ENCODE data around the gene NAV2.

NAV2 gene

DNA sequence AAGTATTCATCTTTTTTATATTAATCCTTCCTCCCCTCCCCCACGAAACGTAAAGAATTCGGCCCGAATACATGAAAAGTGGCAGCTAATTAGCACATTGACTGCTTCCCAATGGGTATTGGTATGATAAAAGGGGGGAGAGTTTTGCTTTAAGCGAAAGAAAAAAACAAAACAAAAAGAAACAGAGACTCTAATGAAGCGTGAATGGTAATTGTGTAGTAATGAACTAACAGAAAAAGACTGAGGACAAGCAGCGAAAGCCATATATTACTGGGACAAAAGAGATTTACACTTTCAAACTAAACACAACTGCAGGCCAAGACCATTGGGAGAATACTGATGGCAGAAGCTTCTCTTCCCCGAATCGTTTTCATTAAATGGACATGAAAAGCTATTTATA lies 445.1 kb downstream of the NAV2 start:
- Histone ChIP-seq H3K27me3 (ENCODE audit: control insufficient read depth, insufficient read depth, low read length) (peaks cover 94% of the 10 kb centered on the region), H3K9ac (ENCODE audit: low read length) (no peak overlapping the region), H3K27ac (ENCODE audit: low read depth, low read length) (no peak overlapping the region), H3K9me3 (ENCODE audit: control insufficient read depth, insufficient read depth, low read depth, low read length) (no peaks in the 10 kb centered on the region), H3K4me1 (ENCODE audit: control insufficient read depth, insufficient read depth, low read length) (peaks cover 42% of the 10 kb centered on the region), H3K36me3 (ENCODE audit: control insufficient read depth, insufficient read depth, low read length) (no peaks in the 10 kb centered on the region), H3K4me3 (ENCODE audit: low read depth, low read length) (0 out of 2 replicates have a peak overlapping the region, but pooled peaks have one; percentile 17)

DNA sequence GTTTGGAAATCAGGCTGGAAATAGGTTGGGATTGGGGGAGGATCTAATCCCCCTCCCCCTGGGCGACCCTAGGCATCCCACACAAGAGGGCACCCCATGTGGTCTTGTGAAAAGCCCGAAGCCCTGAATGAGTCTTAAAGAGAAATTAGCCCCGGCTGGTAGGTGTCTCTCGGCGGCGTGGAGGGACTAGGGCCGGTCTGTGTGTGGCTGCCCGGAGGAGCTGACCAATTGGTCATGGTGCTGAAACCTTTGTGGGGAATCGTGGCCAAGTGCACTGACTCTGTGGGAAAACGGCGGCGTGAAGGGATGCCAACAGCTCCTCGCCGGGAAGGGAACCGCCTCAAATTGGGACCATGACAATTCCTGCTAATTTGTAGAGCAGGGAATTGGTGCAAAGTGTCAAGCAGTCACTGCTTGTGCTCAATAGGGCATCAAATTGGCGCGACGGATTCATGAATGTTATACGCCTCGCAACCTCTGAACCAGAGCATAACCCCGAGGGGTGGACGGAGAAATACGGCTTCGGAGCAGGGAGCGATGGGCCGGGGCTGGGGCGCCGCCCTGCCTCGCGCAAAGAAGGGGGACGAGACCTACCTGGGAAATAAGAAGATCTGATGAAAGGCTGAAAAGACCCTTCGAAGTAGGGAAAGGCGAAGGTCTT lies 446.1 kb downstream of the NAV2 start:
- H3K4me3 ChIP-seq (ENCODE audit: low read depth, low read length) = peak overlapping the region; percentile 31; the same call in 1 of the 2 replicates
- H3K4me1 ChIP-seq (ENCODE audit: control insufficient read depth, insufficient read depth, low read length) = peaks cover 42% of the 10 kb centered on the region
- H3K9ac ChIP-seq (ENCODE audit: low read length) = no peak overlapping the region
- no peaks in the 10 kb centered on the region for H3K36me3 ChIP-seq (ENCODE audit: control insufficient read depth, insufficient read depth, low read length)
- H3K27ac ChIP-seq (ENCODE audit: low read depth, low read length) = no peak overlapping the region
- peaks cover 100% of the 10 kb centered on the region for H3K27me3 ChIP-seq (ENCODE audit: control insufficient read depth, insufficient read depth, low read length)
- no peaks in the 10 kb centered on the region for H3K9me3 ChIP-seq (ENCODE audit: control insufficient read depth, insufficient read depth, low read depth, low read length)

GRCh38 chr11:20159466-20160381 lies 447.1 kb downstream of the NAV2 start:
- Histone ChIP-seq H3K4me3 (ENCODE audit: low read depth, low read length) (peak overlapping the region; percentile 40), H3K27me3 (ENCODE audit: control insufficient read depth, insufficient read depth, low read length) (peaks cover 100% of the 10 kb centered on the region), H3K4me1 (ENCODE audit: control insufficient read depth, insufficient read depth, low read length) (peaks cover 47% of the 10 kb centered on the region)

GRCh38 chr11:20160425-20161229 lies 448.0 kb downstream of the NAV2 start, which contains the start of gene DBX1:
Gene DBX1, minus strand, starts transcription at chr11:20160475. Its CDS starts 151 bp downstream, at chr11:20160324.
- peaks cover 46% of the 10 kb centered on the region for H3K4me1 ChIP-seq (ENCODE audit: control insufficient read depth, insufficient read depth, low read length)
- peak within 1 kb of the TSS; percentile 66 for H3K4me3 ChIP-seq (ENCODE audit: low read depth, low read length)
- H3K36me3 ChIP-seq (ENCODE audit: control insufficient read depth, insufficient read depth, low read length) = no peaks in the 10 kb centered on the region
- H3K9ac ChIP-seq (ENCODE audit: low read length) = no peak within 1 kb of the TSS
- H3K27me3 ChIP-seq (ENCODE audit: control insufficient read depth, insufficient read depth, low read length) = peaks cover 100% of the 10 kb centered on the region
- H3K9me3 ChIP-seq (ENCODE audit: control insufficient read depth, insufficient read depth, low read depth, low read length) = no peaks in the 10 kb centered on the region
- no peak within 1 kb of the TSS for H3K27ac ChIP-seq (ENCODE audit: low read depth, low read length)

More at GRCh38 chr11:20159466-20160381, 447.1 kb downstream of the NAV2 start:
- H3K36me3 ChIP-seq (ENCODE audit: control insufficient read depth, insufficient read depth, low read length) = no peaks in the 10 kb centered on the region
- no peaks in the 10 kb centered on the region for H3K9me3 ChIP-seq (ENCODE audit: control insufficient read depth, insufficient read depth, low read depth, low read length)
- no peak overlapping the region for H3K27ac ChIP-seq (ENCODE audit: low read depth, low read length)
- no peak overlapping the region for H3K9ac ChIP-seq (ENCODE audit: low read length)

- peak overlapping the region; percentile 66 for H3K4me3 ChIP-seq (ENCODE audit: low read depth, low read length)
Measured at GRCh38 chr11:20161230-20161918, 448.7 kb downstream of the NAV2 start.

DNA sequence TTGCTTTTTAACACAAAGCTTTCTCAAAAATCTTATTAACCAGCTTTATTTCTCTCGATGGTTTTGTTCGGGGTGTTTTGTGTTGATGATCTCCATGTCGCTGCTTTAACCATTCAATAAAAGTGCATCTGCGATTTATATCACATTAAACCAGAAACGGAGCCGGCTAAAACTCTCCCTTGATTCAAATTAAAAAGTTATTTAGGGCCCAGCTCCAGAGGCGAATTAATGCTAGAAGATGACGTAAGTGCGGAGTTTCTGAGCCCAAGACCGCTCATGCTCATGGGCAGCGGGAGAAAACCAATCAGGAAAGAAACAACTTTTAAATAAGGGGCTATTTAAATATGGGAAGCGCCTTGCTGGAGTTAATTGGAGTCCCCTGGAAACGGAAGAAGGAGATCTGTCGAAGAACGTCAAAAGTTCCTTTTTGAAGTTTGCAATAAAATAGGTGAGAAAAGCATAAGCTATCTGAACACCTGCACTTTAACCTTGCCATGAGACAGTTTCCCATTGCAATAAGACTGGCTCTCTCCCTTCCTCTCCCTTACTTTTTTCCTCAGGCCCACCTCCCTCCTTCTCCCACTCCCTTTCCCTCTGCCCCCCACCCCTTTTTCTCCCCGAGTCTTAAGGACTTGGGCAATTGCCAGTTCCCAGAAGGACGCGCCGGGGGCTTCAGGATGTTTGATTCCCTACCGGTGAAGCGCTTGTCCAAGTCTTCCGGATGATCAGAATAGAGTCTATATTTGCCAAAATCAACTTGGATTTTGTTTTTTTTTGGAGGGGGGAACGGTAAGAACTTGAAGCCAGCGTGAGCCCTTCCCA lies 449.5 kb downstream of the NAV2 start:
- H3K4me3 ChIP-seq (ENCODE audit: low read depth, low read length) = peak overlapping the region; percentile 66
- H3K9ac ChIP-seq (ENCODE audit: low read length) = no peak overlapping the region
- no peaks in the 10 kb centered on the region for H3K9me3 ChIP-seq (ENCODE audit: control insufficient read depth, insufficient read depth, low read depth, low read length)
- H3K27me3 ChIP-seq (ENCODE audit: control insufficient read depth, insufficient read depth, low read length) = peaks cover 100% of the 10 kb centered on the region
- H3K27ac ChIP-seq (ENCODE audit: low read depth, low read length) = no peak overlapping the region
- H3K4me1 ChIP-seq (ENCODE audit: control insufficient read depth, insufficient read depth, low read length) = peaks cover 43% of the 10 kb centered on the region
- no peaks in the 10 kb centered on the region for H3K36me3 ChIP-seq (ENCODE audit: control insufficient read depth, insufficient read depth, low read length)

More at GRCh38 chr11:20161230-20161918, 448.7 kb downstream of the NAV2 start:
- Histone ChIP-seq H3K9ac (ENCODE audit: low read length) (peak overlapping the region; percentile 15), H3K27me3 (ENCODE audit: control insufficient read depth, insufficient read depth, low read length) (peaks cover 100% of the 10 kb centered on the region), H3K9me3 (ENCODE audit: control insufficient read depth, insufficient read depth, low read depth, low read length) (no peaks in the 10 kb centered on the region), H3K4me1 (ENCODE audit: control insufficient read depth, insufficient read depth, low read length) (peaks cover 42% of the 10 kb centered on the region), H3K36me3 (ENCODE audit: control insufficient read depth, insufficient read depth, low read length) (no peaks in the 10 kb centered on the region), H3K27ac (ENCODE audit: low read depth, low read length) (no peak overlapping the region)

DNA sequence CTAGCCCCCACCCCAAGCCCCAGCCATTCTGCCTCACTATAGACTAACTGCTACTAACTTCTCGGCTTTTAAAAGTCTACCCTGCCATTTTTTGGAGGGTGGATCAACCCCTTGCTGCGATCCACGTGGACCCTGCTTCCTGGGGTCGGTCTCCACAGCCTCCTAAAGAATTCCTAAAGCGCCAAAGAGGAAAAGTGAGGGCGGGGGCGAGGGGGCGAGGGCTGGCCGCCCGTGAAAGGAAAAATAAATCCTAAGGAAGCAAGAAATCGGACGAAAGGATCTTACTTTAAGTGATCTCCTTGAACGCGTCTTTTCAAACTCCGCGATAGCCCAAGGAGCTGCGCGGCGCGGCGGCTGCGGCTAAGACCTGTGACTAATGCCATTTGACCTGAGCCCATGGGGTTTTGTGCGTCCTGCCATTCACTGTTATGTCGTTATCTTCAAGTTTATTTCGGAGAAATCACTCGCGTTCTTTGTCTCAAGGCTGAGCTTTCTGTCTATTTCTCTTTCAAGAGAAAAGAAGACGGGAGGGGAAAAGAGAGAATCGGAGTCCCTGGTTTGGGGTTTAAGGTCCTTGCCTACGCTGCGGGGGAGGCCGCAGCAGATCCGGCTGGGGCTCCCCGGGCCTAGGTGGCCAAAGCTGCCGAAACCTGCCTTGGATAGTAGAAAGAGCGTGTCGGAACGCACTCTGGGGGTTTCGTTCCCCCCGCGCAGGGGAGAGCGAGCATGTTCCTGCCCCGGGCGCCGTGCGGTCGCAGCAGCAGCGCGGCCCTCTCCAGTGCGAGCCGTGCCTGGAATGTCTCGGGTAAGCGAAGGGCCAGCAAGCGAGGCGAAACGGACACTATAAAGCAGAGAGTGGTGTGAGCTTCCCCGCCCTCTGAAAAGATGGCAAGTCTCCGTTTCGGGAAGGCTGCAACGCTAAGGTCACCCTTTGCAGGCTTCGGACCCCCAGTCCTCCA lies 450.5 kb downstream of the NAV2 start:
- peaks cover 100% of the 10 kb centered on the region for H3K27me3 ChIP-seq (ENCODE audit: control insufficient read depth, insufficient read depth, low read length)
- peak overlapping the region; percentile 36 for H3K9ac ChIP-seq (ENCODE audit: low read length)
- H3K4me1 ChIP-seq (ENCODE audit: control insufficient read depth, insufficient read depth, low read length) = peaks cover 42% of the 10 kb centered on the region
- peak overlapping the region; percentile 66 for H3K4me3 ChIP-seq (ENCODE audit: low read depth, low read length)
- no peak overlapping the region for H3K27ac ChIP-seq (ENCODE audit: low read depth, low read length)
- H3K9me3 ChIP-seq (ENCODE audit: control insufficient read depth, insufficient read depth, low read depth, low read length) = no peaks in the 10 kb centered on the region
- H3K36me3 ChIP-seq (ENCODE audit: control insufficient read depth, insufficient read depth, low read length) = no peaks in the 10 kb centered on the region

GRCh38 chr11:20163783-20164481 lies 451.3 kb downstream of the NAV2 start:
- H3K27ac ChIP-seq (ENCODE audit: low read depth, low read length) = no peak overlapping the region
- peak overlapping the region; percentile 36 for H3K9ac ChIP-seq (ENCODE audit: low read length)
- H3K9me3 ChIP-seq (ENCODE audit: control insufficient read depth, insufficient read depth, low read depth, low read length) = no peaks in the 10 kb centered on the region
- H3K27me3 ChIP-seq (ENCODE audit: control insufficient read depth, insufficient read depth, low read length) = peaks cover 96% of the 10 kb centered on the region
- no peaks in the 10 kb centered on the region for H3K36me3 ChIP-seq (ENCODE audit: control insufficient read depth, insufficient read depth, low read length)
- H3K4me1 ChIP-seq (ENCODE audit: control insufficient read depth, insufficient read depth, low read length) = peaks cover 36% of the 10 kb centered on the region
- H3K4me3 ChIP-seq (ENCODE audit: low read depth, low read length) = peak overlapping the region; percentile 66

Measured in HUES6 (cell line).